Measurements from ENCODE around the gene ELFN2.

The ELFN2 gene

GRCh38 chr22:37456346-37456745 is 29.1 kb upstream of the ELFN2 start:
- no peak for DNase-seq (ENCODE audit: low read depth in 2 of 2, low spot score in 1 of 2)

- no peak for DNase-seq (ENCODE audit: low read depth in 2 of 2, low spot score in 1 of 2)
These were observed 28.6 kb upstream of the ELFN2 start for GRCh38 chr22:37455896-37456295.

GRCh38 chr22:37454857-37455686 is 27.8 kb upstream of the ELFN2 start:
- DNase-seq (ENCODE audit: low read depth in 2 of 2, low spot score in 1 of 2): no peak

GRCh38 chr22:37453696-37454095 is 26.4 kb upstream of the ELFN2 start:
- no peak for DNase-seq (ENCODE audit: low read depth in 2 of 2, low spot score in 1 of 2)

- DNase-seq (ENCODE audit: low read depth in 2 of 2, low spot score in 1 of 2): no peak
These were observed 23.9 kb upstream of the ELFN2 start for GRCh38 chr22:37451218-37451617.

- no peak for DNase-seq (ENCODE audit: low read depth in 2 of 2, low spot score in 1 of 2)
These were observed 22.2 kb upstream of the ELFN2 start for GRCh38 chr22:37449331-37450001.

GRCh38 chr22:37448516-37449127 is 21.3 kb upstream of the ELFN2 start:
- DNase-seq (ENCODE audit: low read depth in 2 of 2, low spot score in 1 of 2): no peak

GRCh38 chr22:37445501-37445900 is 18.2 kb upstream of the ELFN2 start:
- DNase-seq (ENCODE audit: low read depth in 2 of 2, low spot score in 1 of 2): no peak

GRCh38 chr22:37443977-37444376 is 16.7 kb upstream of the ELFN2 start:
- no peak for DNase-seq (ENCODE audit: low read depth in 2 of 2, low spot score in 1 of 2)

GRCh38 chr22:37443086-37443485 is 15.8 kb upstream of the ELFN2 start:
- no peak for DNase-seq (ENCODE audit: low read depth in 2 of 2, low spot score in 1 of 2)

GRCh38 chr22:37442537-37442936 is 15.3 kb upstream of the ELFN2 start:
- no peak for DNase-seq (ENCODE audit: low read depth in 2 of 2, low spot score in 1 of 2)

GRCh38 chr22:37442135-37442534 is 14.9 kb upstream of the ELFN2 start:
- DNase-seq (ENCODE audit: low read depth in 2 of 2, low spot score in 1 of 2): no peak

- no peak for DNase-seq (ENCODE audit: low read depth in 2 of 2, low spot score in 1 of 2)
These were observed 13.6 kb upstream of the ELFN2 start for GRCh38 chr22:37440875-37441274.

- DNase-seq (ENCODE audit: low read depth in 2 of 2, low spot score in 1 of 2): no peak
These were observed 12.1 kb upstream of the ELFN2 start for GRCh38 chr22:37439347-37439746.

GRCh38 chr22:37435970-37436603 is 8.8 kb upstream of the ELFN2 start:
- no peak for DNase-seq (ENCODE audit: low read depth in 2 of 2, low spot score in 1 of 2)

GRCh38 chr22:37433786-37434185 is 6.5 kb upstream of the ELFN2 start:
- no peak for DNase-seq (ENCODE audit: low read depth in 2 of 2, low spot score in 1 of 2)

- no peak for DNase-seq (ENCODE audit: low read depth in 2 of 2, low spot score in 1 of 2)
These were observed 5.4 kb upstream of the ELFN2 start for GRCh38 chr22:37432708-37433054.

GRCh38 chr22:37431801-37432707 is 4.8 kb upstream of the ELFN2 start:
- DNase-seq (ENCODE audit: low read depth in 2 of 2, low spot score in 1 of 2): peak in 1 of 2 donors; percentile 12

- no peak for DNase-seq (ENCODE audit: low read depth in 2 of 2, low spot score in 1 of 2)
These were observed 4.1 kb upstream of the ELFN2 start for GRCh38 chr22:37431366-37431765.

GRCh38 chr22:37430941-37431340 is 3.7 kb upstream of the ELFN2 start:
- DNase-seq (ENCODE audit: low read depth in 2 of 2, low spot score in 1 of 2): no peak

Data from stimulated activated CD8-positive, alpha-beta memory T cell treated with anti-CD3 and anti-CD28 coated beads, Interleukin-4, amount 100 ng/mL, for 4 hours (primary cell).